GM21576 (cell line): ENCODE results near the gene RNF7.
"Not testable (repeated sequence)": the region's sequence is repeated elsewhere in the genome, so short reads cannot be mapped to it uniquely, and the experiment has no call there.

Experiments
- ATAC-seq: cut with Tn5 transposase; IDR thresholded peaks from one replicate; pipeline ENCODE4 v1.9.1; 2021; ENCODE audit warnings: mild to moderate bottlenecking, moderate library complexity; ENCODE audit not compliant: unreplicated experiment

Gene RNF7

GRCh38 chr3:141738022-141738890 is at the start of gene RNF7:
Gene RNF7 (plus strand): TSS chr3:141738298. CDS start chr3:141738342, 44 bp downstream.
- peak; percentile 93 for ATAC-seq

- no peak for ATAC-seq
Observed at GRCh38 chr3:141690431-141691072, 47.5 kb upstream of the RNF7 start.

- not testable (repeated sequence) for ATAC-seq
Observed at GRCh38 chr3:141691471-141691870, 46.6 kb upstream of the RNF7 start.

GRCh38 chr3:141692973-141693372 is 45.1 kb upstream of the RNF7 start:
- ATAC-seq, result not testable (repeated sequence)

GRCh38 chr3:141699324-141699723 is 38.8 kb upstream of the RNF7 start:
- ATAC-seq, result no peak

- ATAC-seq, result no peak
Observed at GRCh38 chr3:141699897-141700296, 38.2 kb upstream of the RNF7 start.

GRCh38 chr3:141703367-141703766 is 34.7 kb upstream of the RNF7 start:
- not testable (repeated sequence) for ATAC-seq

GRCh38 chr3:141707741-141708203 is 30.3 kb upstream of the RNF7 start:
- ATAC-seq, result no peak

- ATAC-seq, result no peak
Observed at GRCh38 chr3:141708367-141708766, 29.7 kb upstream of the RNF7 start.

- no peak for ATAC-seq
Observed at GRCh38 chr3:141709126-141709770, 28.9 kb upstream of the RNF7 start.

GRCh38 chr3:141710121-141710520 is 28.0 kb upstream of the RNF7 start:
- no peak for ATAC-seq

- no peak for ATAC-seq
Observed at GRCh38 chr3:141710888-141711616, 27.0 kb upstream of the RNF7 start.

- no peak for ATAC-seq
Observed at GRCh38 chr3:141714671-141715070, 23.4 kb upstream of the RNF7 start.

- ATAC-seq, result no peak
Observed at GRCh38 chr3:141722081-141722480, 16.0 kb upstream of the RNF7 start.

GRCh38 chr3:141722648-141723047 is 15.4 kb upstream of the RNF7 start:
- no peak for ATAC-seq

- ATAC-seq, result no peak
Observed at GRCh38 chr3:141723255-141723654, 14.8 kb upstream of the RNF7 start.

GRCh38 chr3:141724186-141724585 is 13.9 kb upstream of the RNF7 start:
- ATAC-seq, result no peak

- ATAC-seq, result no peak
Observed at GRCh38 chr3:141725036-141725435, 13.1 kb upstream of the RNF7 start.

GRCh38 chr3:141726483-141726882 is 11.6 kb upstream of the RNF7 start:
- no peak for ATAC-seq

GRCh38 chr3:141728355-141728892 is 9.7 kb upstream of the RNF7 start:
- ATAC-seq, result no peak

GRCh38 chr3:141729240-141729639 is 8.9 kb upstream of the RNF7 start:
- no peak for ATAC-seq
